ENCODE results near the gene CRYGN.

GRCh38 chr7:151451156-151451555 is 11.2 kb upstream of the CRYGN start:
- TF ChIP-seq CTCF (IDR thresholded peaks at IDR 0.05), result no peak
- TF ChIP-seq POLR2A (IDR thresholded peaks at IDR 0.05), result no peak

All from esophagus squamous epithelium (tissue), 4 donors.